IMR-90 (cell line): ENCODE measurements around the gene LYRM4. TPM values are rescaled to one million over a fixed set of nuclear protein-coding genes. Genes with fewer than 3 reads are reported as not detected.

Source experiments
- ATAC-seq: fragments of 200-7000 bp; cut with Tn5 transposase; 2 replicates; pipeline ENCODE4 v1.9.1; 2020; ENCODE audit warnings: low read depth, mild to moderate bottlenecking, moderate library complexity
- BruUV-seq: library from RNA; stranded (reverse); fragments of 400-500 nt; replicated peaks from 2 replicates; lab custom pipeline; 2021; lab: Mats Ljungman, UMichigan
- CTCF ChIA-PET: fragments of 300-600 bp; formaldehyde crosslinking; extraction: SDS; loops from one replicate; lab custom pipeline; 2021; ENCODE audit warnings: antibody characterized with exemption; lab: Yijun Ruan, JAX
- POLR2A ChIA-PET: fragments of 300-600 bp; sonication (Branson Sonifier 250); formaldehyde crosslinking; loops from one replicate; lab custom pipeline; 2022; ENCODE audit warnings: antibody characterized with exemption; ENCODE audit not compliant: unreplicated experiment; lab: Charles Lee
- DNase-seq: peaks from one replicate; pipeline ENCODE4 v3.0.0; 2013
- H2AFZ ChIP-seq: replicated peaks from 2 replicates; pipeline ENCODE3; 2013; ENCODE audit warnings: low read length, mild to moderate bottlenecking; ENCODE audit not compliant: poor library complexity
- H2AK5ac ChIP-seq: 2 replicates; pipeline ENCODE4 v1.6.1; 2013; ENCODE audit warnings: low read depth, low read length, inconsistent platforms
- H2AK9ac ChIP-seq: replicated peaks from 2 replicates; pipeline ENCODE3; 2013; ENCODE audit warnings: mild to moderate bottlenecking, low read depth, low read length, moderate library complexity; ENCODE audit not compliant: poor library complexity
- H2BK120ac ChIP-seq: 2 replicates; pipeline ENCODE4 v1.6.1; 2013; ENCODE audit warnings: low read depth, low read length, inconsistent platforms
- H2BK15ac ChIP-seq: 3 replicates; pipeline ENCODE4 v1.6.1; 2013; ENCODE audit warnings: low read depth, low read length, inconsistent platforms
- H2BK20ac ChIP-seq: 2 replicates; pipeline ENCODE4 v1.6.1; 2013; ENCODE audit warnings: low read depth, mild to moderate bottlenecking, inconsistent platforms, low read length, moderate library complexity
- H2BK5ac ChIP-seq: 2 replicates; pipeline ENCODE4 v1.6.1; 2013; ENCODE audit warnings: mild to moderate bottlenecking, low read depth, low read length, inconsistent platforms; ENCODE audit not compliant: poor library complexity, severe bottlenecking
- H3K14ac ChIP-seq: replicated peaks from 2 replicates; pipeline ENCODE4 v1.6.1; 2013; ENCODE audit warnings: low read depth, low read length, inconsistent platforms
- H3K18ac ChIP-seq: 2 replicates; pipeline ENCODE4 v1.6.1; 2013; ENCODE audit warnings: low read depth, low read length, control low read depth
- H3K23ac ChIP-seq: 2 replicates; pipeline ENCODE4 v1.6.1; 2013; ENCODE audit warnings: low read depth, low read length, inconsistent platforms
- H3K27ac ChIP-seq: 2 replicates; pipeline ENCODE4 v1.5.1; 2013; ENCODE audit warnings: mild to moderate bottlenecking, control low read depth, low read length; ENCODE audit not compliant: insufficient read depth
- H3K27me3 ChIP-seq: 2 replicates; pipeline ENCODE4 v1.6.1; 2013; ENCODE audit warnings: low read length; ENCODE audit not compliant: control insufficient read depth, insufficient read depth
- H3K36me3 ChIP-seq: 2 replicates; pipeline ENCODE4 v1.6.1; 2013; ENCODE audit warnings: low read length, mixed read lengths; ENCODE audit not compliant: control insufficient read depth, insufficient read depth
- H3K4ac ChIP-seq: 2 replicates; pipeline ENCODE4 v1.6.1; 2013; ENCODE audit warnings: low read depth, low read length, inconsistent platforms
- H3K4me1 ChIP-seq: 2 replicates; pipeline ENCODE4 v1.6.1; 2013; ENCODE audit warnings: low read length, mixed read lengths; ENCODE audit not compliant: control insufficient read depth, insufficient read depth
- H3K4me2 ChIP-seq: 2 replicates; pipeline ENCODE4 v1.6.1; 2013; ENCODE audit warnings: low read depth, mild to moderate bottlenecking, control low read depth, low read length, moderate library complexity
- H3K4me3 ChIP-seq: 2 replicates; pipeline ENCODE4 v1.5.1; 2013; ENCODE audit warnings: low read depth, mild to moderate bottlenecking, control low read depth, low read length, moderate library complexity; ENCODE audit not compliant: insufficient read depth
- H3K56ac ChIP-seq: 2 replicates; pipeline ENCODE4 v1.6.1; 2013; ENCODE audit warnings: low read length, inconsistent platforms; ENCODE audit not compliant: insufficient read depth; ENCODE audit errors: extremely low read depth
- H3K79me1 ChIP-seq, 2 experiments: 2 replicates each; pipeline ENCODE4 v1.6.1; 2013; ENCODE audit warnings: low read length in 2 of 2, inconsistent platforms in 1 of 2, low read depth in 1 of 2
- H3K9ac ChIP-seq: 2 replicates; pipeline ENCODE4 v1.6.1; 2013; ENCODE audit warnings: low read depth, low read length, control low read depth
- H3K9me1 ChIP-seq: 2 replicates; pipeline ENCODE4 v1.6.1; 2013; ENCODE audit warnings: low read length, inconsistent platforms; ENCODE audit not compliant: insufficient read depth
- H3K9me3 ChIP-seq: 2 replicates; pipeline ENCODE4 v1.6.1; 2013; ENCODE audit warnings: low read length; ENCODE audit not compliant: control insufficient read depth, insufficient read depth
- H4K20me1 ChIP-seq: 2 replicates; pipeline ENCODE4 v1.6.1; 2013; ENCODE audit warnings: low read length, inconsistent platforms; ENCODE audit not compliant: insufficient read depth
- H4K5ac ChIP-seq: 2 replicates; pipeline ENCODE4 v1.6.1; 2013; ENCODE audit warnings: mild to moderate bottlenecking, low read depth, low read length, control low read depth
- H4K8ac ChIP-seq, 2 experiments: 2 replicates each; pipeline ENCODE4 v1.6.1; 2013; ENCODE audit warnings: low read depth in 2 of 2, low read length in 2 of 2, control low read depth in 1 of 2, inconsistent platforms in 1 of 2
- H4K91ac ChIP-seq: 2 replicates; pipeline ENCODE4 v1.6.1; 2013; ENCODE audit warnings: low read depth, low read length, inconsistent platforms; ENCODE audit not compliant: insufficient read depth
- CHD1 ChIP-seq: IDR thresholded peaks from 2 replicates; pipeline ENCODE4 v1.6.1; 2012; ENCODE audit warnings: low read depth, low read length, improper control_type of control experiment
- CTCF ChIP-seq: conservative IDR thresholded peaks from 2 replicates; pipeline ENCODE4 v1.5.1; 2012; ENCODE audit warnings: mild to moderate bottlenecking, low read depth, low read length, improper control_type of control experiment
- FOS ChIP-seq: fragments of 150-350 bp; IDR thresholded peaks from 2 replicates; pipeline ENCODE4 v1.6.1; 2016; ENCODE audit warnings: low read depth, low read length
- MXI1 ChIP-seq: IDR thresholded peaks from 2 replicates; pipeline ENCODE4 v1.6.1; 2012; ENCODE audit warnings: low read depth, mild to moderate bottlenecking, low read length, moderate library complexity, borderline replicate concordance
- WGBS, 2 experiments: methylation state at CpG; one replicate each; pipeline versions ENCODE4 v1.1.5 to v1.1.7; 2013; ENCODE audit warnings: missing lambda C conversion rate in 2 of 2; ENCODE audit not compliant: insufficient read length in 1 of 2; ENCODE audit errors: extremely low coverage in 2 of 2; 5-methylcytosine and 5-hydroxymethylcytosine counted together
- dilution Hi-C: fragments of 300-500 bp; cut with HindIII; formaldehyde crosslinking; loops from one replicate; pipeline ENCODE4 v1.14.3; 2018; ENCODE audit warnings: low sequenced_read_pairs; ENCODE audit not compliant: unreplicated experiment
- in situ Hi-C: fragments of 300-500 bp; cut with MboI; formaldehyde crosslinking; loops from 3 replicates; pipeline ENCODE4 v1.14.3; 2019; ENCODE audit warnings: low sequenced_read_pairs, inconsistent platforms, mixed read lengths
- intact Hi-C: fragments of 100-400 bp; cut with micrococcal nuclease; formaldehyde crosslinking; loops from 2 replicates; pipeline ENCODE4 v1.10.0; 2022
- polyA plus RNA-seq, 3 experiments: library from polyadenylated mRNA; depleted of rRNA; stranded (reverse); fragments of >200 nt; gene quantifications; 2 replicates each; pipeline ENCODE4 v1.2.3, GENCODE V29; 2012; ENCODE audit warnings: low replicate concordance in 1 of 3
- total RNA-seq: library from RNA; depleted of rRNA; stranded (reverse); fragments of >200 nt; gene quantifications from 2 replicates; pipeline ENCODE4 v1.2.3, GENCODE V29; 2012
- TF ChIP-seq, protein P1 (sequence below): fragments of 150-350 bp; IDR thresholded peaks from 2 replicates; pipeline ENCODE4 v1.6.1; 2017; ENCODE audit warnings: mild to moderate bottlenecking, antibody characterized with exemption, low read length, low read depth

The LYRM4 gene
- total and polyA plus RNA-seq, 2 of the 4 experiments (the other 2 are of a cell fraction) = 11.5 to 26.6 TPM

GRCh38 chr6:5133943-5134342 is 126.8 kb downstream of the LYRM4 start:
- Histone ChIP-seq H3K23ac (no peak overlapping the region), H3K9ac (no peak overlapping the region), H4K5ac (no peak overlapping the region), H2AFZ (no peak overlapping the region), H3K4me2 (no peak overlapping the region), H3K14ac (no peak overlapping the region), H4K91ac (no peak overlapping the region), H3K27ac (no peak overlapping the region), H3K9me3 (no peaks in the 10 kb centered on the region), H3K4me1 (peaks cover 6% of the 10 kb centered on the region), H3K27me3 (no peaks in the 10 kb centered on the region), H3K79me1 (no peaks in the 10 kb centered on the region), H3K36me3 (no peaks in the 10 kb centered on the region), H3K9me1 (no peaks in the 10 kb centered on the region), H2BK5ac (no peak overlapping the region), H3K56ac (no peak overlapping the region), H3K4ac (no peak overlapping the region), H4K8ac (no peak overlapping the region), H2BK15ac (no peak overlapping the region), H3K4me3 (no peak overlapping the region), H2AK9ac (no peak overlapping the region), H2AK5ac (no peak overlapping the region), H4K20me1 (no peaks in the 10 kb centered on the region), H2BK20ac (peak overlapping the region; percentile 20; the same call in 1 of the 2 replicates), H3K18ac (no peak overlapping the region), H2BK120ac (no peak overlapping the region)
- in situ Hi-C loops (no loop called here), intact Hi-C loops (no loop called here), dilution Hi-C loops (no loop called here)
- TF ChIP-seq, protein P1, sequence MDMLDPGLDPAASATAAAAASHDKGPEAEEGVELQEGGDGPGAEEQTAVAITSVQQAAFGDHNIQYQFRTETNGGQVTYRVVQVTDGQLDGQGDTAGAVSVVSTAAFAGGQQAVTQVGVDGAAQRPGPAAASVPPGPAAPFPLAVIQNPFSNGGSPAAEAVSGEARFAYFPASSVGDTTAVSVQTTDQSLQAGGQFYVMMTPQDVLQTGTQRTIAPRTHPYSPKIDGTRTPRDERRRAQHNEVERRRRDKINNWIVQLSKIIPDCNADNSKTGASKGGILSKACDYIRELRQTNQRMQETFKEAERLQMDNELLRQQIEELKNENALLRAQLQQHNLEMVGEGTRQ = no peak
- TF ChIP-seq CTCF (no peak), FOS (no peak), CHD1 (no peak), MXI1 (no peak)
- no peak for ATAC-seq
- DNase-seq = no peak
- BruUV-seq = no TSS peak
- CTCF ChIA-PET = no interaction called here
- WGBS, 2 experiments = no CpG with 5 or more reads among the region's 2 CpGs
- POLR2A ChIA-PET = no interaction called here
